CD4-positive, alpha-beta T cell treated with Interleukin-4 for 4 hours (primary cell): ENCODE data around the gene ASPG.

ENCODE experiments used
- DNase-seq: peaks from one replicate; pipeline ENCODE4 v3.0.0-alpha.2; 2020

The ASPG gene

DNA sequence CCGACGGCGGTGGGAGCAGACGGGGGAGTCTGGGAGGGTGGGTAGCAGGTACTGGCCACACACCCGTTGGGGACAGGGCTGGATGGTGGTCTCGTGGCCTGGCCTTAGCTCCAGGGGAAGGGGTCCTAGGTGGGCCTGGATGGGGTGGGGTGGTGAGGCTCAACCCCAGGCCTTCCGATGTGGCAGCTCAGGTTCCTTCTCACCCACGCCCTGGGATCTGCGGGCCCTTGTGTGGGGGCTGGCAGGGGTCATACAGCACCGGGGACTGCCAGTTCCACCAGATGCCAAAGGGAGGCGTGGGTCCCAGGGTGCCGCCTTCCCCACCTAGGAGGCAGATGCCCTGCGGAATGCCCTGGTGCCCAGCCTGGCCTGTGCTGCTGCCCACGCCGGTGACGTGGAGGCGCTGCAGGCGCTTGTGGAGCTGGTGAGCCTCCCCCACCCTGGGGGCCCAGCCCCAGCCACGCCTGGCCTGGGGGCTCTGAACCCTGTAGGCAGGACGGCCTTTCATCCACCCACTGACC lies 21.0 kb downstream of the ASPG start:
- DNase-seq: no peak

DNA sequence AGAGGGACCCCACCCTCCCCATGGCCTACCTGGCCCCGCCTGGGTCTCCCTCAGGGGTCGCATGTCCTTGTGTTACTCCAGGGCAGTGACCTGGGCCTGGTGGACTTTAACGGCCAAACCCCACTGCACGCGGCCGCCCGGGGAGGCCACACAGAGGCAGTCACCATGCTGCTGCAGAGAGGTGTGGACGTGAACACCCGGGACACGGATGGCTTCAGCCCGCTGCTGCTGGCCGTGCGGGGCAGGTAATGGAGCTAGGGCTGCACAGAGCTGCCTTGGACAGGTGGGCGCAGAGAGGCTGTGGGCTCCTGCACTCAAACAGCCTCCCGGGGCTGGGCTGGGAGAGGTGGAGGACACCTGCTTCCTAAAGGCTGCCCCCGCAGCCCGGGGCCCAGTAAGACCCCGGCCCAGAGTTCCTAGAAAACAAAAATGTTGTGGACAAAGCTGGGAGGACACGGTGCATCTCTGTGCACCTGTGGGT lies 21.6 kb downstream of the ASPG start:
- no peak for DNase-seq

DNA sequence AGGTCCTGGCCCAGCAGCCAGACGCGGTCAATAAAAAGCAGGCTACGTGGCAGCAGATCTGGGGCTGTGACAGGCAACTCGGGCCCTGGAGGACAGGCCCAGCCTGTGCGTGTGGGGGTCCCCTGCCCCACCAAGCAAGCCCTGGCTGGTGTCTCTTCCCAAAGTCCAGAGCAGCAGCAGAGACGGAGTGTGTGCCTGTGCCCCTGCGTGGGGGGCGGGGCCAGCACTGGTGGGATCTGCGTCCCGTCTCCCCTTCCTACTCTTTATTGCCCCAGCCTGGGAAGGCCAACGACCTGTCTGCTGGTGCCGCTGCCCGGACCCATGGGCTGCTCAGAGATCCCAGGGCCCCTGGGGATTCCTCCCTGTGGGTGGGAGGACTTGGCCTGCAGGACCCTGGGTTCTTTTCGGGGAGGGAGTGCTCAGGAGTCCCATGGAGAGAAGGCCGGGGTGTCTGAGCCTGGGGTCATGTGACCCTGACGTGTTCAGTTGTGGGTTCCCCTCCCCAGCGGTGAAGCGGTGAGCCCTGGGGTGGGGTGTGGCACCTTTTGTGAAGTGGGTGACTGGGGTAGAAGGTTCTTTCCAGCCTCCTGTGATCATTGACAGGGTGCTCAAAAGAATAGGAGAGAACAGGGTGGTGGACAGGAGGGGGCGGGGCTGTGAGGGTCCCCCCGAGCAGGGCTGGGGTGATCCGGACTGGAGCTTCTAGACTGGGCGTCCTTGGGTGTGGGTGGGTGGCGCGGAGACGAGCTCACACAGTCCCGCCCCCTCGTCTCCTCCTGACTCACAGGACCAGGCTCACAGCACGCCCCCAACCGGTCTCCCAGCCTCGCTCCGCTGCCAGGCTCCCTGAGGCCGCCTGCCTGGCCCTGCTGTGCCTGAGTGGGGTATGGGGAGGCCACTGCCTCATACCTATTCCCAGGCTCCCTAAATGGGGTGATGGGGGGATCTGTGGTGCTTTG lies 22.4 kb downstream of the ASPG start:
- DNase-seq: no peak

DNA sequence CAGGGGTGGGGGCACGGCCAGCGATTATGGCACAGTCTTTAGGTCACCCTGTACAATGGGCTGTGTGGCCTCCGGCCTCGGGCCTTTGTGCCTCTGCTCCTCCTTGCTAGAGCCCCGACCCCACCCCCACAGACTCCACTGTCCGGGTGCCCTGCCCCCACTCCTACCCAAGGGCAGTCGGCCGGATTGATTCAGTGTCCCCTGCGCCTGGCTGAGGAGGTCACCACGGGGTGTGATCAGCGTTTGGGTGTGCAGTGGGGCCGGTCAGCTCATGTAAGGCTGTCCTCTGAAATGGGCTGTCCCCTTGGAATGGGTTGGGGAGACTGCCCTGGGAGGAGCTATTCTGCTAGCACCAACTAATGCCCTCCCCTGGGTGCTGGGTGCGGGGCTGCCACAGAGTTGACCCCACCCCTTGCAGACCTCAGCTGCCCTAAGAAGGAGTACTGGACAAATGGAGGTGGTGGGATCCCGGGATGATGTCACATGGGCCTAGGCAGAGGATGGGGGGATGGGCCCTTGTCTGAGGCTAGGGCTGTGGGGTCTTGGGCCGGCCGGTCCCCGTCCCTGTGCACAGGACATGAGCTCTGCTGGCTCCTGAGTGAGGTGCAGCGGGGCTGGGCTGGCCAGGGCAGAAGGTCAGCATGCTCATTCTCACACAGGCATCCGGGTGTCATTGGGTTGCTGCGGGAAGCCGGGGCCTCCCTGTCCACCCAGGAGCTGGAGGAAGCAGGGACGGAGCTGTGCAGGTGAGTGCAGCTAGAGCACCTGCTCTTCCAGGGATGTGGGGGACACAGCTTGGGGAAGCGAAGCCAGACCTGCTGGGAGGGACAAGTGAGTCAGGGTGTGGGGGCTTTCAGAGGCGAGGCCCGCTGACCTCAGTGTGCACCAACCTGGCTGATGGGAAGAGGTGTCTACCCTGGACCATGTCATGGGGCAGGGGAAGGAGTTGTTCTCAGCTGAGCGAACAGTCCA lies 23.4 kb downstream of the ASPG start:
- DNase-seq: no peak

DNA sequence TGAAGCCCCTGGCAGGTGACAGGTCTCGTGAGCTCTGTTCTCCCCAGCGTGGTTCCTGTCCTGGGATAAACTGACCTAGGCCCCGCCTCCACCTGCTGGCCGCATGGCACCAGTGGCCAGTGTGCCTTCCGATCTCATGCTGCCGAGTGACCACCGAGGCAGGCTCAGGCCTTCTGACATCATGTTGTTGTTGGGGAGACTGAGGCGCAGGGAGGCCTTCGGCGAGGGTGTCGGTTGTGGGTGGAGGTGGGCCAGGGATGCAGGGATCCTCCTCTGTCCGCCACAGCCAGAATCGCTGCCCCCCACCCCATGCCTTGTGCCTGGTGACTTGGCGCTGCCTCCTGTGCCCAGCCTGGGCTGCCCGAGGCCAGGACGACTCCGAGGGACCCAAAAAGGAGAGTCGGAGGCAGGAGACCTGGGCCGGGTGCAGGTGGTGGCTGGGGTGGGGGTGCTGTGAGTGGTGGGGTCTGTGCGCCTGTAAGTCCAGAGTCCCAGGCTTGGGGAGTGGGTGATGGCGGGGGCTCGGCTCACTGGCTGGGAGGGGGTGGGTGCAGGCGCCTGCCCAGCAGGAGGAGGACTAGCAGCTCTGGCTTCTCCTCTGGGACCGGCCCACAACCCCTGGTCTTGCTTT lies 24.3 kb downstream of the ASPG start:
- DNase-seq: no peak

DNA sequence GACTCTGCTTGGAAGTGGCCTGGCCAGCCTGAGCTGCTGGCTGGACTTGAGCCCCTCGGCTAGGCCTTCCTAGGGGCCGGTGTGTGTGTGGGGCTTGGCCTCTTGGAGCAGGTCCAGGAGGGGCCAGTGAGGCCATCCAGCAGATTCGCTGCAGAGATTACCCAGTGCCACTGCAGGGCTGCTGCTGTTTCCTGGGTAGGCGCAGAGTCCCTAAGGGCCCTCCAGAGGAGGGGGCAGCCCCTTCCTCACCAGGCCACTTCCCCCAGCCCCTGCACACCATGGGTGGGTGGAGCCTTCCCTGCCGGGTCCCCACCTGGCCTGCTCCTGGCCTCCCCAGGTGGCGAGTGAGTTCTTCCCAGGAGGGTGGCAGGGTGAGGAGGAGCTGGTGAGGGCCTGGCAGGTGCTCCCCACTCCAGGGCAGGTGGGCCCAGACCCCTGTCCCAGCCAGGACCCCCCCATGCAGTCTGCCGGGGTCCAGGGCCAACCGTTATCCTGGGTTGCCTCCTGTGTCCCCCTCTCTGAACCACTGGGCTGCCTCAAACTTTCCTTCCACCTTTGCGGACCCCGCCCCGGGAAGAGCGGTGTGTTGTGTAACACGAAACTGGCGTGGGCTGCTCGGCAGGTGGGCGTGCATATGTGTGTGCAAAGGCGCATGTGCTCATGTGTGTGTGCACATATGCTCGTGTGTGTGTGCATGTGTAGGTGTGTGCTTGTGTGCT lies 25.1 kb downstream of the ASPG start:
- no peak for DNase-seq

DNA sequence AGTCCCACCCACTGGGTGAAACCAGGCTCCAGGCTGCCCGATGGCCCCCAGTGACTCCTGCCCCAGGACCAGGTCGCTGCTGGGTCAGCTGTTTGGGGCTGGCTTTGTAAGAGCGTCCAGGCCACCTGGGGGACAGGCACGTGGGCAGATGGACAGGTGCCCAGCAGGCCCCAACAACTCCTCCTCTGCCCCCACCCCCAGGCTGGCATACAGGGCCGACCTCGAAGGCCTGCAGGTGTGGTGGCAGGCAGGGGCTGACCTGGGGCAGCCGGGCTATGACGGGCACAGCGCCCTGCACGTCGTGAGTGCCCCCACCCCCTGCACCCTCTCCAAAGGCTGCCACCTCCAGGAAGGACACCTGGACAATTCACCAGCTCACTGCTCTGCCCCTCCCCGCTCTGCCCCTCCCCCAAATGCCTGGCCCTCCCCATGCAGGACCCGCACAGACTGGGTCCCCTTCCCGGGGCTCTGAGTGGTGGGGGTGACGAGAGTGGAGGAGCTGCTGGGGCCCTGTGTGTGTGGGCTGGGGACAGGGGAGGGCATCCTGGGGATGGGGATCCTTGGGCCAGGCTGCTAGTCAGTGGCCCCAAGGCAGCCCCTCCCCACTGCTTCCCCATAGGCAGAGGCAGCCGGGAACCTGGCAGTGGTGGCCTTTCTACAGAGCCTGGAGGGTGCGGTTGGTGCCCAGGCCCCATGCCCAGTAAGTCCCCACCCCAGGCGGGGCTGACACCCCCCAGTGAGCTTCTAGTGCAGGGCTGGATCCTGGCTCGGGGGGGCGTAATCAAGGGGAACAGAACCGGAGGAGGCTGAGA lies 26.0 kb downstream of the ASPG start:
- no peak for DNase-seq

DNA sequence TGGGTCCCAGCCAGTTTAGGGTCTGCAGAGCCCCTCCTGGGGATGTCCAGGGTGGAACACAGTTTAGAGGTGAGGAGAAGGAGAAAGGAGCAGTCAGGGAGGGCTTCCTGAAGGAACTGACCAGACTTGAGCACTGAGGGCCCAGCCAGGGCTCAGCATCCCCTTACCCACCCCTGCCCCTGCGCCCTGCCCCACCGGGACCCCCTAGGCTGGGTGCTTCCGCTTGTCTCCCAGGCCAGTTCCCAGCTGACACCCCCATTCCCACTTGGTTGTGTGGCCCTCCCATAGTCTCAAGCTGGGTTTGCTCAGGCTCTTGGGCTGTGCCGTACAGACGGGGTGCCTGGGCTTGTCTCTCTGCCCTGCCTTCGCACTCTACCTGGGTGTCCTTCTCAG lies 26.6 kb downstream of the ASPG start:
- DNase-seq: no peak

DNA sequence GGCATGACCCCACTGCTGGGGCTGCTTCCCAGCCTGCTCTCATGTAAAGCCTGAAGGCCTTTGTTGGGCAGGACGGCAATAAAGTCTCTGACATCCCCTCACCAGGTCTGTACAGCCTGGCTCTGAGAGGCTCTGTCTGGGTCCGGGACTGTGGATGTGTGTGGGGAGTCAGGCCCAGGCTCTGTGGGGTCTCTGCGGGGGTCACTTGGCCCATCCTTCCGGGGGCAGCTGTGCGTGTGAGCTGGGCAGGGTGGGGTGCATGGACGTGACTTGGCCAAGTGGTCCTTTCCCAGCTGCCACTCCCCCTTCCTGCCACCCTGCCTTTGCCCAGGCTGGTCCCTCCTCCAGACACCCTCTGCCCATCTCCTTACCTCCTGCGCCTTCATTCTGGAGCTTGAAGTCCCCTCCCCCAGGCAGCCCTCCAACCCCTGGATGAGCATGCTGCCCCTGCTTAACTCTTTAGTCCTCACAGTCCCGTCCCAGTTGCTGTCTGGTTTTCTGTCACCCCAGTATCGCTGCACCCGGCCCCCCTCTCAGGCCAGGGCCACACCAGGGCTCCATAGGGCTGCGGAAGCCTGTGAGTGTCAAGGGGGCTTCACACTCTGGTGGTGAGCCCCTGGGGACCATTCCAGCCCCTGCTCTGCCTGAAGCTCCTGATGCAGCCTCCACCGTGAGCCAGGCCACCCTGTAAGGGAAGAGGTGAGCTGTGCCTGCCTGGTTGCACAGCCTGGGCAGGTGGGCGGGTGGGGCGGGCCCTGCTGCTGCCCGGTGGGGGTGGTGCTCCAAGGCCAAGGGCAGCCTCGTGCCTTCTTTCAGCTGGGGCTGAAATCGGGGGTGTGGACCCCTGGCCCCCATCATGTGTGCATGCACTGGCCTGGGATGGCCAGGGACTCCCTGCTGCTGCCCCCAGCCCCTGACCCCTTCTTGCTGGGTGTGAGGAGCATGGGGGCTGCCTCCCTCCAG lies 27.4 kb downstream of the ASPG start:
- DNase-seq: no peak

DNA sequence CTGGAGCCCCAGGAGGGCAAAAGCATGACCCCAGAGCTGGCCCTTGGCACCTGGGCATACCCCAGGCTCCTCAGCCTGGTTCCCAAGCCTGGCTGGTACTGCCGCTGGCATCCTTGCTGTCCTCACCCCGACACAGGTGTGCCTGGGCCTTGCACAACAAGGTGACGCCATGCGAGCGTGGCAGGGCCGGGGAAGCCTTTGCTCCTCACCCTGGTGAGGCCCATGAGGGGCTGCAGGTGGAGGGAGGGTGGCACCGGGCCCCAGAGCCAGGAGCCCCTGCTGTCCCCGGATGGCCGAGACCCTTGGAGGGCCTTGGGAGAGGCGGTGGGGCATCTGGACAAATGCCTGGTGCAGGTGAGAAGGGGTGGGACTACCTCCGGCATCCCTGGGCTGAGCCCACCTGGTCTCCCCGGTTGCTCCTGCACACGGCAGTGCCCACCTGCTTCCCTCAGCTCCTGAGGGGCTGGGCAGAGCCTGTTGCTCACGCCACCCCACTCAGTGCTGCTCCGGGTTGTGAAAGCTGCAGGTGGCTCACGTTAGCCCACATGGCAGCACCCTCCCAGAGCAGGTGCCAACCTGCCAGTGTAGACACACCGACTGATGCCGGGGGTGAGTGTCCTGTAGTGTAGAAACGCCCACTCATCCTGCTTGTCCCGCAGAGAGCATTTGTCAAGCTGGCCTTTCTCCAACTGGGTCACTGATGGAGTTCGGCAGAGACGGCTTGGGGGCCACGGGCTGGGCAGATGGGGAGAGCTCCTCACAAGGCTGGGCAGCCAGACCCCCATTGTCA lies 28.3 kb downstream of the ASPG start:
- DNase-seq: no peak

DNA sequence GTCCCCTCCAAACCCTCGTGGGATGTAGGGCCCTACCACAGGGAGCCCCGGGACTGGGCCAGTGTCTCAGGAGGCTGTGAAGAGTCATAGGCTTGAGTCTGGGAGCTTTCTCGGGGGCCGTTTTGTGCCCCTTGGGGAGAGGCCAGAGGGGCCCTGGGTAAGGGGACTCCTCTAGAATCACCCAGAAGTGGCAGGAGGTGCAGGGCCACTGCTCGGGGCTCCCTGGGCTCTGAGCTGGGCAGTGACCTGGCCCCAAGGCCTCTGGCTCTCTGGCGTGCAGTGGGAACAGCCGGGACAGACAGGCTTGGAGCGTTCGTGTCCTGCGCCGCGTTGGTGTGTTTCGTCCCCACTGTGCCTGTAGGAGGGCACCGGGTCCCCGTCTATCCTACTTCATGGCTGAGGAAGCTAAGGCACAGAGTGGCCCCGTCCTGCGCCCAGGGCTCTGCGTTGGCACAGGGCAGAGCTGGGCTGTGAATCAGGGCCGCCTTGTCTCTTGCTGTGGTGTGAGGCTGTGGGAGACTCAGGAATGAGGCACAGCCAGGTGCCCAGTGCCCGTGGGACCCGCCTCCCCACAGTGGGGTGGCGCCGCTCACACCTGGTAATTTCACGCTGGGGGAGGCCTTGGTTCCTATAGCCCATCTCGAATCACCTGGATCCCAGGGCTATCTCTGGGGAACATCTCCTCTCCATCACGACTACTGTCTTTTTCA lies 29.1 kb downstream of the ASPG start:
- no peak for DNase-seq

DNA sequence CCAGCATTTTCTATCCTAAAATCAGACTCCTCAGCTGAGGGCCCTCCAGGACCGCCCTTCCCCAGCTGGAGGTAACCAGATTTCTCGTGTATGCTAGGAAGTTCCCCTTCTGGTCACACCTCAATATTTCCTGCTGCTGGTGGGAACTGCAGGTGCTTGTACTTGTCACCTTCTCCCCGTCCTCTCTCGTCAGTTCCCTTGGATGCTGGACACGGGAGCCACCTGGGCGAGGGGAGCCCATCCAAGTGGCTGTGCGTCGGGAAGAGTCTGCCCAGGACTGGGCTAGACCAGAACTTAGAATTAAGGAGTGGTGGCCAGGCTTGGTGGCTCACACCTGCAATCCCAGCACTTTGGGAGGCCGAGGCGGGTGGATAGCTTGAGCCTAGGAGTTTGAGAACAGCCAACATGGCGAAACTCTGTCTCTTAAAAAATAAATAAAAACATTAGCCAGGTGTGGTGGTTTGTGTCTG lies 29.7 kb downstream of the ASPG start:
- DNase-seq: no peak

DNA sequence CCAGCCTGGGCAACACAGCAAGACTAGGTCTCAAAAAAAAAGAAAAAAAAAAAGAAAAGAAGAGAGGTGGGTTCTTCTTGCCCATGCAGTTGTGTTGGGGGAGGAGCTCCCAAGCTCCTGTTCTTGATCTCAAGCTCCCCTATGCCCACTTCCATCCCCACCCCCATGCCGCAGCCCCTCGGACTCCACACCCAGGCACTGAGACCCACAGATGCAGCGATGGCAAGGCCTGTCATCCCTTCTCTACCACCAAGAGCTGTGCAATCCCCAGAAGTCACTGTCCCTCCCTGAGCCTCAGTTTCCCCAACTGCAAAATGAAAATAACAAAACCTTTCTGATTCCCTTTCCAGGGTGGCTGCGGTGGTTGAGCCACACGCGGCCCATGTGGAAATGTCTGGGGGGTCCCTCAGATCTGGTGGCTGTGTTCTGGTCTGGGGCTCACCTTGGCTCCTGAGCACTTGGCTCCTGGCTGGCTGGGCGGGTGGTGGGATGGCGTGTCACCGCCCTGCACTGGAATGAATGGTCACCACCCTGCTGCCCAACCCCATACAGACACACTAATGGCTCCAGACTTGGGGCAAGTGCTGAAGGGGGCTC lies 30.3 kb downstream of the ASPG start:
- no peak for DNase-seq

DNA sequence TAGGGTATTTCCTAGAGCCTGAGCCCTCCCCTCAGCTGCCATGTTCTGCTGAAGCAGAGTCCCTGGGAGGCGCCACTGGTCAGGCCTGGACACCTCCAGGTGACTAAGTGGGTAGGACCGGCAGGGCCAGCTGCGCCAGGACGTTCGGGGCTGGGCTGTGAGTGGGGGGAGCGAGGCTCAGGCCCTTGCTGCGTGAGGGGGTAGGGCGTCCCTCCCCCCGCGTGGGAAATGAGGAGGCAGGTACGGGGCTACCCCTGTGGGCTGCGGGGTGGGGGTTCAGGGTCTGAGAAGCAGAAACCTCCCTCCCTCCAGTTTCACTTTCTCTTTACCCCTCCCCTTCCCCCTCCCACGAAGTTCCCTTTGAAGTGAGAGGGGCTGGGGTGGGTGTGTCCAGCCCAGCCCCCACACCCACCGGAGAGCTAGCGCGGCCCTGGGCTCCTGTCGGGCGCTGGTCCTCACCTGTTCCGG lies 30.8 kb downstream of the ASPG start:
- DNase-seq: no peak

DNA sequence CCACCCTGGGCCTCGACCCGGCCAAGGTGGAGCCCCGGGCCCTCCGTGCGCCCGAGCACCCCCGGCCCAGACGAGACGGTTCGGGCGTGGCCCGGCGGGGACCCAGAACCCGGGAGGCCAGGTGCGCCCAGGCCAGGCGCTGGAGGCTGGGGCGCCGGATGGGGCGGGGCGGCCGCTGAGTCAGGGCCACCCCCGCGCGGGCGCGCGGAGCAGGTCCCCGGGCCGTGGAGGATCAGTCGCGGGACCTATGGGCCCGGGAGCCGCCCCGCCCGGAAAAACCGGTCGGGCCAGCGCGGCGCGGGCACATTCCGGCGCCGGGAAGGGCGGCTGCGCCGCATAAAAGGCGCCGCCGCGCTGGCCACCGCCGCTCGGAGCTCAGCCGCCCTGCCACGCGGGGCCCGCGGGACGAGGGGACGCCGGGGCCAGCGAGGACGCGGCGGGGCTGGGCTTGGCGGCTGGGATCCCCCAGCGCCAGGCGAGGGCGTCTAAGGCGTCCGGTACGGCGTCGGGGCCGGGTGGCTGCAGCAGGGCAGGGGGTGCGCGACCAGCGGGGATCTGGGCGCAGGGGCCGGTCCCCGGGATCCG lies 31.3 kb downstream of the ASPG start:
- DNase-seq: no peak

DNA sequence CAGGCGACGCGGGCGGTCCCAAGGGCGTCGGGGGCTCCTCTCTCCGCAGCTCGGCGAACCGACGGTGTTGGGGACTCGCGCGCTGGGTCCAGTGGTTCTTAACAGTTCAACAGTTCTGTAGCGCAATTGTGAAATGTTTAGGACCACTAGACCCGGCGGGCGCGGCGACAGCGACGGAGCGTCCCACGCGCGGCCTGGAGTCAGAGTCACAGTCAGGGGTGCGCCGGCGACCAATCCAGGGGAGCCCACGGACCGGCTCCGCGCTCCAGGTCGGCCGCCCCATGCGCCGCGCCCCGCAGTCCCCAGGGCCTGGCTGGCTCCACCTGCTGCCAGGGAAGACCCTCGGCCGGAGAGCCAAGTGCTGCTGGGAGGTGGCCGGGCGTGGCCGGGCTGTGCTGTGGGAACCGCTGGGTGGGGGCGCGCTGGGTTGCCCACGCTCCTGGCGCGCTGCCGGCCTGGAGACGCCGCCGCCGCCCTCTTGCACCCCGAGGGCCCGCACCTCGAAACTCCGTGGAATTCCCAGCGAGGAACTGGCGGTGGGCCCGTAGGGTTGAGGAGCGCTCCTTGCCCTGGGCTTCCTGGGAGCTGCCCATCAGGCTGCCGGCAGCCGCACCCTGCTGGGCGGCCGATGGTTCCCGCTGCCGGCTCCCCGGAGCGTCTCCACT lies 32.0 kb downstream of the ASPG start:
- DNase-seq: no peak
